ENCODE data around the gene LRP5. TPM values are rescaled to one million over a fixed set of nuclear protein-coding genes. Genes with fewer than 3 reads are reported as not detected.

Gene LRP5
- total RNA-seq, 1 experiment from 2014 or later: 55.2 TPM

DNA sequence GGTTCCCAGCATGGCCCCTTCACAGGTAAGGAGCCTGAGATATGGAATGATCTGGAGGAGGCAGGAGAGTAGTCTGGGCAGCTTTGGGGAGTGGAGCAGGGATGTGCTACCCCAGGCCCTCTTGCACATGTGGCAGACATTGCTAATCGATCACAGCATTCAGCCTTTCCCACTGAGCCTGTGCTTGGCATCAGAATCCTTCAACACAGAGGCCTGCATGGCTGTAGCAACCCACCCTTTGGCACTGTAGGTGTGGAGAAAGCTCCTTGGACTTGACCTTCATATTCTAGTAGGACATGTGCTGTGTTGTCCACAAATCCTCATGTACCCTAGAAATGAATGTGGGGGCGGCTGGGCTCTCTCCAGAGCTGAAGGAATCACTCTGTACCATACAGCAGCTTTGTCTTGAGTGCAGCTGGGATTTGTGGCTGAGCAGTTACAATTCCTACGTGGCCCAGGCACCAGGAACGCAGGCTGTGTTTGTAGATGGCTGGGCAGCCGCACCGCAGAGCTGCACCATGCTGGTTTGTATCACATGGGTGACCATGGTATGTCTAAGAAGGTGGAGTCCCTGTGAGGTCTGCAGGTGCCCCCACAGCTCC lies 126.4 kb downstream of the LRP5 start:
- POLR2A ChIA-PET: no interaction called here
- Histone ChIP-seq H3K79me2 (ENCODE audit: insufficient read depth, low read length) (no peaks in the 10 kb centered on the region), H3K9me3 (ENCODE audit: control insufficient read depth in 1 of 2, insufficient read depth in 1 of 2, low read depth in 1 of 2, low read length in 2 of 2) (no peaks in the 10 kb centered on the region), H3K4me1 (ENCODE audit: control insufficient read depth in 1 of 2, insufficient read depth in 2 of 2, low read length in 2 of 2) (peaks cover 0 to 15% of the 10 kb centered on the region in 2 experiments; a peak in 2 of 4 replicates), H3K27me3 (ENCODE audit: insufficient read depth, low read length) (no peaks in the 10 kb centered on the region), H3K9me2 (ENCODE audit: insufficient read depth) (no peaks in the 10 kb centered on the region), H2AFZ (ENCODE audit: low read depth, low read length, poor library complexity, severe bottlenecking) (no peak overlapping the region), H4K20me1 (ENCODE audit: insufficient read depth) (no peaks in the 10 kb centered on the region), H3K4me2 (ENCODE audit: low read length) (no peak overlapping the region), H3K36me3 (ENCODE audit: control insufficient read depth in 1 of 2, insufficient read depth in 2 of 2, low read length in 2 of 2) (peaks cover 3% of the 10 kb centered on the region in 2 experiments; a peak in 2 of 4 replicates), H3K9ac (ENCODE audit: low read length) (no peak overlapping the region), H3K4me3 (replicated peaks in 1 of 2; ENCODE audit: low read depth in 1 of 2, low read length in 2 of 2) (no peak overlapping the region), H3K27ac (ENCODE audit: low read depth, low read length) (no peak overlapping the region)
- intact Hi-C loops (cut with micrococcal nuclease): no loop called here
- RAD21 ChIA-PET (ENCODE audit: low non-redundant PET in 1 of 2, low total read pairs in 2 of 2, uncharacterized antibody in 2 of 2, unreplicated experiment in 2 of 2): no interaction called here
- ATAC-seq: no peak
- no peak for DNase-seq (ENCODE audit: low read depth, low spot score)
- no TSS peak for BruUV-seq (replicated peaks)
- CTCF ChIA-PET: no interaction called here
- TF ChIP-seq ZNF274 (IDR thresholded peaks at IDR 0.05; ENCODE audit: low read depth, low read length): no peak
- TF ChIP-seq EZH2 (IDR thresholded peaks at IDR 0.05): no peak
- TF ChIP-seq, protein P1, sequence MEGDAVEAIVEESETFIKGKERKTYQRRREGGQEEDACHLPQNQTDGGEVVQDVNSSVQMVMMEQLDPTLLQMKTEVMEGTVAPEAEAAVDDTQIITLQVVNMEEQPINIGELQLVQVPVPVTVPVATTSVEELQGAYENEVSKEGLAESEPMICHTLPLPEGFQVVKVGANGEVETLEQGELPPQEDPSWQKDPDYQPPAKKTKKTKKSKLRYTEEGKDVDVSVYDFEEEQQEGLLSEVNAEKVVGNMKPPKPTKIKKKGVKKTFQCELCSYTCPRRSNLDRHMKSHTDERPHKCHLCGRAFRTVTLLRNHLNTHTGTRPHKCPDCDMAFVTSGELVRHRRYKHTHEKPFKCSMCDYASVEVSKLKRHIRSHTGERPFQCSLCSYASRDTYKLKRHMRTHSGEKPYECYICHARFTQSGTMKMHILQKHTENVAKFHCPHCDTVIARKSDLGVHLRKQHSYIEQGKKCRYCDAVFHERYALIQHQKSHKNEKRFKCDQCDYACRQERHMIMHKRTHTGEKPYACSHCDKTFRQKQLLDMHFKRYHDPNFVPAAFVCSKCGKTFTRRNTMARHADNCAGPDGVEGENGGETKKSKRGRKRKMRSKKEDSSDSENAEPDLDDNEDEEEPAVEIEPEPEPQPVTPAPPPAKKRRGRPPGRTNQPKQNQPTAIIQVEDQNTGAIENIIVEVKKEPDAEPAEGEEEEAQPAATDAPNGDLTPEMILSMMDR (IDR thresholded peaks at IDR 0.05 in 2 of 3, conservative IDR thresholded peaks at IDR 0.05 in 1 of 3; ENCODE audit: borderline replicate concordance in 1 of 3, insufficient read depth in 1 of 3, low read depth in 2 of 3, low read length in 2 of 3): no peak
- no peak for TF ChIP-seq CBX3 (IDR thresholded peaks at IDR 0.05; ENCODE audit: low read depth)
- TF ChIP-seq EZH2phosphoT487 (IDR thresholded peaks at IDR 0.05; ENCODE audit: borderline replicate concordance): no peak
- TF ChIP-seq SIN3A (IDR thresholded peaks at IDR 0.05; ENCODE audit: low read depth): no peak
- TF ChIP-seq JUND (IDR thresholded peaks at IDR 0.05): no peak
- TF ChIP-seq CEBPB (IDR thresholded peaks at IDR 0.05; ENCODE audit: low read depth): no peak
- TF ChIP-seq ELF1 (IDR thresholded peaks at IDR 0.05; ENCODE audit: borderline replicate concordance, low read depth): no peak
- TF ChIP-seq YY1 (IDR thresholded peaks at IDR 0.05; ENCODE audit: extremely low read depth, insufficient replicate concordance, low read depth, low read length): no peak
- TF ChIP-seq, protein P2, sequence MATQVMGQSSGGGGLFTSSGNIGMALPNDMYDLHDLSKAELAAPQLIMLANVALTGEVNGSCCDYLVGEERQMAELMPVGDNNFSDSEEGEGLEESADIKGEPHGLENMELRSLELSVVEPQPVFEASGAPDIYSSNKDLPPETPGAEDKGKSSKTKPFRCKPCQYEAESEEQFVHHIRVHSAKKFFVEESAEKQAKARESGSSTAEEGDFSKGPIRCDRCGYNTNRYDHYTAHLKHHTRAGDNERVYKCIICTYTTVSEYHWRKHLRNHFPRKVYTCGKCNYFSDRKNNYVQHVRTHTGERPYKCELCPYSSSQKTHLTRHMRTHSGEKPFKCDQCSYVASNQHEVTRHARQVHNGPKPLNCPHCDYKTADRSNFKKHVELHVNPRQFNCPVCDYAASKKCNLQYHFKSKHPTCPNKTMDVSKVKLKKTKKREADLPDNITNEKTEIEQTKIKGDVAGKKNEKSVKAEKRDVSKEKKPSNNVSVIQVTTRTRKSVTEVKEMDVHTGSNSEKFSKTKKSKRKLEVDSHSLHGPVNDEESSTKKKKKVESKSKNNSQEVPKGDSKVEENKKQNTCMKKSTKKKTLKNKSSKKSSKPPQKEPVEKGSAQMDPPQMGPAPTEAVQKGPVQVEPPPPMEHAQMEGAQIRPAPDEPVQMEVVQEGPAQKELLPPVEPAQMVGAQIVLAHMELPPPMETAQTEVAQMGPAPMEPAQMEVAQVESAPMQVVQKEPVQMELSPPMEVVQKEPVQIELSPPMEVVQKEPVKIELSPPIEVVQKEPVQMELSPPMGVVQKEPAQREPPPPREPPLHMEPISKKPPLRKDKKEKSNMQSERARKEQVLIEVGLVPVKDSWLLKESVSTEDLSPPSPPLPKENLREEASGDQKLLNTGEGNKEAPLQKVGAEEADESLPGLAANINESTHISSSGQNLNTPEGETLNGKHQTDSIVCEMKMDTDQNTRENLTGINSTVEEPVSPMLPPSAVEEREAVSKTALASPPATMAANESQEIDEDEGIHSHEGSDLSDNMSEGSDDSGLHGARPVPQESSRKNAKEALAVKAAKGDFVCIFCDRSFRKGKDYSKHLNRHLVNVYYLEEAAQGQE (IDR thresholded peaks at IDR 0.05; ENCODE audit: low read depth): no peak
- no peak for TF ChIP-seq SRF (IDR thresholded peaks at IDR 0.05; ENCODE audit: low read depth)
- no peak for TF ChIP-seq SP1 (IDR thresholded peaks at IDR 0.05; ENCODE audit: low read depth)

All from HCT116 (cell line).